NB4 (cell line): ENCODE data around the gene TBC1D22A.

ENCODE experiments used
- CTCF ChIP-seq: IDR thresholded peaks from one replicate; pipeline ENCODE4 v1.5.1; 2012; ENCODE audit warnings: low read depth, low read length
- MAX ChIP-seq: IDR thresholded peaks from 2 replicates; pipeline ENCODE4 v1.6.1; 2011; ENCODE audit warnings: low read depth, low read length
- MYC ChIP-seq: IDR thresholded peaks from 2 replicates; pipeline ENCODE4 v1.6.1; 2011; ENCODE audit warnings: low read depth, low read length
- POLR2A ChIP-seq: IDR thresholded peaks from 2 replicates; pipeline ENCODE4 v1.6.1; 2011; ENCODE audit warnings: mild to moderate bottlenecking; ENCODE audit not compliant: insufficient read length; ENCODE audit errors: extremely low read depth

- TF ChIP-seq POLR2A (no peak), CTCF (no peak), MYC (no peak), MAX (no peak)
These were observed 79.1 kb downstream of the TBC1D22A start for GRCh38 chr22:46841522-46841921.
